ENCODE data around the gene ZC3H13.

Gene ZC3H13

DNA sequence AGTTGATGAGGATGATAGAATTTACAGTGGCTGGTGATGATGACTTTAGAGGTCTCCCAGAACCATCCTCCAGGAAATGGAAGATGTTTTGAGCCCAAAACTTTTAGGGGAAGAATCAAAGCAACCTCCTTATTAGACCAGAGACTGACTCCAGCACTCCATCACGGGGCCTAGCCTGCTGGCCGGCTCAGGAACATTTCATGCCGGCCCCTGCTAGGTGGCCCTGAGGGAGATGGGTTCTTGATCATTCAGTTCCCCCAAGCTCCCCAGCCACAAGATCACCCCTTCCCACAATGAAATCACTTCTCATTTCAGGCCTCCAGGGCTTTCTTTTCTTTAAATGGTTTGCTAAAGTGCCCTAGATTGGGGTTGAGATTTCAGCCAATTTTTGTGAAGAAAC, 121.3 kb downstream of the ZC3H13 start:
- TF ChIP-seq, protein P1, sequence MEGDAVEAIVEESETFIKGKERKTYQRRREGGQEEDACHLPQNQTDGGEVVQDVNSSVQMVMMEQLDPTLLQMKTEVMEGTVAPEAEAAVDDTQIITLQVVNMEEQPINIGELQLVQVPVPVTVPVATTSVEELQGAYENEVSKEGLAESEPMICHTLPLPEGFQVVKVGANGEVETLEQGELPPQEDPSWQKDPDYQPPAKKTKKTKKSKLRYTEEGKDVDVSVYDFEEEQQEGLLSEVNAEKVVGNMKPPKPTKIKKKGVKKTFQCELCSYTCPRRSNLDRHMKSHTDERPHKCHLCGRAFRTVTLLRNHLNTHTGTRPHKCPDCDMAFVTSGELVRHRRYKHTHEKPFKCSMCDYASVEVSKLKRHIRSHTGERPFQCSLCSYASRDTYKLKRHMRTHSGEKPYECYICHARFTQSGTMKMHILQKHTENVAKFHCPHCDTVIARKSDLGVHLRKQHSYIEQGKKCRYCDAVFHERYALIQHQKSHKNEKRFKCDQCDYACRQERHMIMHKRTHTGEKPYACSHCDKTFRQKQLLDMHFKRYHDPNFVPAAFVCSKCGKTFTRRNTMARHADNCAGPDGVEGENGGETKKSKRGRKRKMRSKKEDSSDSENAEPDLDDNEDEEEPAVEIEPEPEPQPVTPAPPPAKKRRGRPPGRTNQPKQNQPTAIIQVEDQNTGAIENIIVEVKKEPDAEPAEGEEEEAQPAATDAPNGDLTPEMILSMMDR (IDR thresholded peaks at IDR 0.05; ENCODE audit: unreplicated experiment in 3 of 3): no peak
- Mint-ChIP-seq H3K36me3 (ENCODE audit: low read depth) (no peaks in the 10 kb centered on the region), H3K27me3 (ENCODE audit: low read depth) (peaks cover 11% of the 10 kb centered on the region), H3K27ac (no peak overlapping the region), H3K4me3 (no peak overlapping the region), H3K4me1 (peaks cover 15% of the 10 kb centered on the region), H3K9me3 (no peaks in the 10 kb centered on the region)

DNA sequence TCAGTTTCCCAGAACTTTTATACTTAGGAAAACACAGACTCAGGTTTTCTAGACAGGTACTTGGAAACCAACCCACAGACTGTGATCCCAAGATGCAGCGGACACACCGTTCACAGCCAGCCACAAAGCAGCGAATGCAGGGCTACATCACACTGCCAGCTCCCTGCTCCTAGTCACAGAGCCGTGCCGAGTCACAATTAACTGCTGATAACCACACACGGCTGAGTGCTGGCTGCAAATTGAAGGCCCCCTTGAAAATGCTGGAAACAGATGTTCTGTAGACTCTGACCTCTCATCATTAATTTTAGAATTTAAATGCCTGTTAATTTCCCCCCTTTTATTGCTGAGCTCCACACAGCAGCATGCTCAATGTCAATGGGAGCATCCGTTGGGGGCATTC, 122.4 kb downstream of the ZC3H13 start:
- Mint-ChIP-seq H3K4me1 (peaks cover 15% of the 10 kb centered on the region), H3K4me3 (no peak overlapping the region), H3K9me3 (no peaks in the 10 kb centered on the region), H3K27ac (no peak overlapping the region), H3K36me3 (ENCODE audit: low read depth) (no peaks in the 10 kb centered on the region), H3K27me3 (ENCODE audit: low read depth) (peaks cover 11% of the 10 kb centered on the region)
- TF ChIP-seq, protein P1 (IDR thresholded peaks at IDR 0.05; ENCODE audit: unreplicated experiment in 3 of 3): no peak

DNA sequence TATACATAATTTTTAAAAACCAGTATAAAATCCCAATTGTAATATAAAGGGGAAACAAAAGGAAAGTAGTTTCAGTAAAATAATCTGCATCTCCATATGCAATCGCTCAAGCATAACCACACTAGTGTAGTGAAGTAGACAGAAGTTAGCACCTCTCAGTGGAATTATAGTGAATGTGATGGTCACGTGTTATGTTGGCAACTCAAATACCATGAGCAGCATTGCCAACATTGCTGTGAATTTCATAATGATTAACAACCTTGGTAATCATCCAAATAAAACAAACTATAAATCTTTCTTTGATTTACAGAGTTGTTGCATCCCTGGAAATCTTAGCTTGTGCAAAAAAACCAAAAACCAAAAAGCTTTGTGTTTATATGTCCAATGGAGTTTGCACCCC, 123.7 kb downstream of the ZC3H13 start:
- no peaks in the 10 kb centered on the region for H3K36me3 Mint-ChIP-seq (ENCODE audit: low read depth)
- no peaks in the 10 kb centered on the region for H3K9me3 Mint-ChIP-seq
- H3K27ac Mint-ChIP-seq: no peak overlapping the region
- H3K27me3 Mint-ChIP-seq (ENCODE audit: low read depth): peaks cover 11% of the 10 kb centered on the region
- no peak overlapping the region for H3K4me3 Mint-ChIP-seq
- peaks cover 15% of the 10 kb centered on the region for H3K4me1 Mint-ChIP-seq
- TF ChIP-seq, protein P1 (IDR thresholded peaks at IDR 0.05; ENCODE audit: unreplicated experiment in 3 of 3): no peak

DNA sequence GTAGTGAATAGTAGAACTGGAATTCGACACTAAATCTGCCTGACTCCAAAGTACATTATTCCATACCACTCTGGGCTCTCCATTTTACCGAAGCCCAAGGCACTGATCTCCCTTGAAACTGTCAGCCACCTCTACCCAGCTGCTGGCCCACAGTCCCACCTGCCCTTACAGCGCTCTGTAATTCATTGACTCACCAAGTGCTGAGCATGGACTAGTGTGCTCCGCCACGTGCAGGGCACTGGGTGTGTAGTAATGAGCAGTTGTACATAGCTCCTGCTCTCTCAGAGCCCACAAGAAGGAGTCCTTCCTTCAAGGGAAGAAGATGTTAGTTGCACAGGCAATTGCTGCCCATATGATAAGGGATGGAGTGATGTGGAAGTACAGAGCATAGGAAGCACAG, 124.4 kb downstream of the ZC3H13 start:
- no peak overlapping the region for H3K27ac Mint-ChIP-seq
- no peak overlapping the region for H3K4me3 Mint-ChIP-seq
- H3K4me1 Mint-ChIP-seq: peaks cover 15% of the 10 kb centered on the region
- H3K27me3 Mint-ChIP-seq (ENCODE audit: low read depth): peaks cover 11% of the 10 kb centered on the region
- TF ChIP-seq, protein P1 (IDR thresholded peaks at IDR 0.05; ENCODE audit: unreplicated experiment in 3 of 3): no peak
- no peaks in the 10 kb centered on the region for H3K9me3 Mint-ChIP-seq
- no peaks in the 10 kb centered on the region for H3K36me3 Mint-ChIP-seq (ENCODE audit: low read depth)

DNA sequence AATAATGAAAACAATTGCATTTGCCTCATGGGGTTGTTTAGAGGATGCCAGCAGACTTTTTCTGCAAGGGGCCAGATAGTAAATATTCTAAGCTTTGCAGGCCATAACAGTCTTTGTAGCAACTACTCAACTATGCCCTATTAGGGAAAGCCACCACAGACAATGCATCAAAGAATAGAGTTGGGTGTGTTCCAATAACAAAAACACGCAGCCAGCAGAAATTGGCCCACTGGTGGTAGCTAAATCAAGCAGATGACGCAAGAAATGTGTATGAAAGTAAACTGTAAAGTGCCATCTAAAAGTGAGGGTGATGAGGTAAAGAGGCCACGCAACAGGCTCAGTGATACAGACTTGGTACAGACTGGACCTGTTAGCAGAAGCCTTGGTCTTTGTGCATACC, 125.8 kb downstream of the ZC3H13 start:
- no peak overlapping the region for H3K27ac Mint-ChIP-seq
- H3K9me3 Mint-ChIP-seq: no peaks in the 10 kb centered on the region
- H3K36me3 Mint-ChIP-seq (ENCODE audit: low read depth): no peaks in the 10 kb centered on the region
- H3K4me3 Mint-ChIP-seq: no peak overlapping the region
- H3K27me3 Mint-ChIP-seq (ENCODE audit: low read depth): peaks cover 7% of the 10 kb centered on the region
- peaks cover 11% of the 10 kb centered on the region for H3K4me1 Mint-ChIP-seq
- TF ChIP-seq, protein P1 (IDR thresholded peaks at IDR 0.05; ENCODE audit: unreplicated experiment in 3 of 3): no peak

DNA sequence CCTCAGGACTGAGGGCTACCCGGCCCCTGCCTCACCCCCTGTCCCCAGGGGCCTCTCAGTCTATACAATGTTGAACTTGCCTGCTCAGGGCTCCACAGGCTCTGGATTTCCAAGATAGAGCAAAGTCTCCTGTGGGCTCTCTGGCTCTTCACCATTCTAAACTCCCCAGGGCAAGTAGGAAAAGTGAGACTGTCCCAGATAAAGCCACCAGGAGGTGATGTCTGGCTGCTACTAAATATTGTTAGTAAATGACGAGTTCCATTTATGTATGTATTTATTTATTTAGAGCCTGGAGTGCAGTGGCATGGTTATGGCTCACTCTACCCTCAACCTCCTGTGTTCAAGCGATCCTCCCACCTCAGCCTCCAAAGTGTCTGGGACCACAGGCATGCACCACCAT, 127.4 kb downstream of the ZC3H13 start:
- no peak overlapping the region for H3K4me3 Mint-ChIP-seq
- H3K27ac Mint-ChIP-seq: peak overlapping the region in 1 of 3 experiments; percentile 15
- H3K9me3 Mint-ChIP-seq: no peaks in the 10 kb centered on the region
- TF ChIP-seq, protein P1 (IDR thresholded peaks at IDR 0.05; ENCODE audit: unreplicated experiment in 3 of 3): no peak
- no peaks in the 10 kb centered on the region for H3K36me3 Mint-ChIP-seq (ENCODE audit: low read depth)
- peaks cover 3% of the 10 kb centered on the region for H3K27me3 Mint-ChIP-seq (ENCODE audit: low read depth)
- H3K4me1 Mint-ChIP-seq: peaks cover 11% of the 10 kb centered on the region
